Memory B cell (primary cell): ENCODE measurements around the gene LCN2.
"Not testable (repeated sequence)": the region's sequence is repeated elsewhere in the genome, so short reads cannot be mapped to it uniquely, and the experiment has no call there.

ENCODE experiments used
- ATAC-seq: fragments of 150-1000 bp; cut with Tn5 transposase; 2 replicates; pipeline ENCODE4 v1.10.0; 2021; ENCODE audit warnings: low read depth, mild to moderate bottlenecking, moderate library complexity
- DNase-seq, 2 donors: peaks; one replicate each; pipeline ENCODE4 v3.0.0; 2022; ENCODE audit warnings: low spot score in 2 of 2
- H3K27ac Mint-ChIP-seq: one replicate; pipeline ENCODE4 v1.8.0; 2022; ENCODE audit warnings: mild to moderate bottlenecking, moderate library complexity, mixed read lengths
- H3K27me3 Mint-ChIP-seq: one replicate; pipeline ENCODE4 v1.8.0; 2022; ENCODE audit warnings: mixed read lengths
- H3K36me3 Mint-ChIP-seq: one replicate; pipeline ENCODE4 v1.8.0; 2022; ENCODE audit warnings: mild to moderate bottlenecking, mixed read lengths
- H3K4me1 Mint-ChIP-seq: one replicate; pipeline ENCODE4 v1.8.0; 2022; ENCODE audit warnings: mixed read lengths
- H3K4me3 Mint-ChIP-seq: one replicate; pipeline ENCODE4 v1.8.0; 2022; ENCODE audit warnings: mild to moderate bottlenecking, moderate library complexity, mixed read lengths
- H3K9me3 Mint-ChIP-seq: one replicate; pipeline ENCODE4 v1.8.0; 2022; ENCODE audit warnings: mixed read lengths

Gene LCN2

DNA sequence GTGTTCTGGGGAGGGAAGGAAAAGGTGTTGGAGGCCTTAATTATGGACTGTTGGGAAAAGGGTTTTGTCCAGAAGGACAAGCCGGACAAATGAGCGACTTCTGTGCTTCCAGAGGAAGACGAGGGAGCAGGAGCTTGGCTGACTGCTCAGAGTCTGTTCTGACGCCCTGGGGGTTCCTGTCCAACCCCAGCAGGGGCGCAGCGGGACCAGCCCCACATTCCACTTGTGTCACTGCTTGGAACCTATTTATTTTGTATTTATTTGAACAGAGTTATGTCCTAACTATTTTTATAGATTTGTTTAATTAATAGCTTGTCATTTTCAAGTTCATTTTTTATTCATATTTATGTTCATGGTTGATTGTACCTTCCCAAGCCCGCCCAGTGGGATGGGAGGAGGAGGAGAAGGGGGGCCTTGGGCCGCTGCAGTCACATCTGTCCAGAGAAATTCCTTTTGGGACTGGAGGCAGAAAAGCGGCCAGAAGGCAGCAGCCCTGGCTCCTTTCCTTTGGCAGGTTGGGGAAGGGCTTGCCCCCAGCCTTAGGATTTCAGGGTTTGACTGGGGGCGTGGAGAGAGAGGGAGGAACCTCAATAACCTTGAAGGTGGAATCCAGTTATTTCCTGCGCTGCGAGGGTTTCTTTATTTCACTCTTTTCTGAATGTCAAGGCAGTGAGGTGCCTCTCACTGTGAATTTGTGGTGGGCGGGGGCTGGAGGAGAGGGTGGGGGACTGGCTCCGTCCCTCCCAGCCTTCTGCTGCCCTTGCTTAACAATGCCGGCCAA is 40.8 kb upstream of the LCN2 start:
- ATAC-seq, result no peak
- DNase-seq, result no peak
- Mint-ChIP-seq H3K27ac (no peak overlapping the region), H3K9me3 (no peaks in the 10 kb centered on the region), H3K4me1 (peaks cover 2% of the 10 kb centered on the region), H3K4me3 (no peak overlapping the region), H3K27me3 (no peaks in the 10 kb centered on the region), H3K36me3 (peaks cover 15% of the 10 kb centered on the region)

DNA sequence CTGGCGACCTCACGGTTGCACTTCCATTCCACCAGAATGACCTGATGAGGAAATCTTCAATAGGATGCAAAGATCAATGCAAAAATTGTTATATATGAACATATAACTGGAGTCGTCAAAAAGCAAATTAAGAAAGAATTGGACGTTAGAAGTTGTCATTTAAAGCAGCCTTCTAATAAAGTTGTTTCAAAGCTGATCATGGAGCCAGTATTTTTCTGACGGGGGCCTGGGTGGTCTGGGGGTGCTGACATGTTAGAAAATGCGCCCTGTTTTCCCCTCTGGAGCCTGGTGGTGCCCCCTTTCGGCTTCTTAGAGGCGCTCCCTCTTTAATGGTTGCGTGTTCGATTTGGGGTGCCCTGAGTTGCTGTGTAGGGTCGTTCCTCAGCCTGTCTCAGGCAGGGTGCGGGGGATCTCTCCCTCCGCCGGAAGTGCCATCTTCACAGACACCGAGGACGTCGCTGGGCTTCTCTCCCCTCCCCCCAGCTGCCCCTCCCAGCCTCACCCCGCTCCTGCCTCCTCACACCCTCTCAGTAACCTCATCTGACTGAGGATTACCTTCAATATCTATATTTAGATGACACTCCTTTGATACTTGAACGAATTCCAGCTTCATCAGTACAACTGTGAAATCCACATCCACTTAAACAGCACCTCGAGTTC is 40.1 kb upstream of the LCN2 start:
- Mint-ChIP-seq H3K27me3 (no peaks in the 10 kb centered on the region), H3K9me3 (no peaks in the 10 kb centered on the region), H3K27ac (no peak overlapping the region), H3K36me3 (peaks cover 17% of the 10 kb centered on the region), H3K4me3 (no peak overlapping the region), H3K4me1 (peaks cover 3% of the 10 kb centered on the region)
- no peak for DNase-seq
- no peak for ATAC-seq

DNA sequence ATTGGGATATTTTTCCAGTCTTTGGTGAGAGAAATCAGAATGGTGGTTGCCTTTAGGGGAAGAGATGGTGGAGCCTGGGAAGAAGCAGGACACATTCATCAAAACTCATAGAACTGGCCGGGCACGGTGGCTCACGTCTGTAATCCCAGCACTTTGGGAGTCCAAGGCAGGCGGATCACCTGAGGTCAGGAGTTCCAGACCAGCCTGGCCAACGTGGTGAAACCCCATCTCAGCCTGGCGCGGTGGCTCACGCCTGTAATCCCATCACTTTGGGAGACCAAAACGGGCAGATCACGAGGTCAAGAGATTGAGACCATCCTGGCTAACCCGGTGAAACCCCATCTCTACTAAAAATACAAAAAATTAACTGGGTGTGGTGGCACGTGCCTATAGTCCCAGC is 37.5 kb upstream of the LCN2 start:
- not testable (repeated sequence) for ATAC-seq, H3K9me3 Mint-ChIP-seq, H3K27me3 Mint-ChIP-seq, H3K4me3 Mint-ChIP-seq, DNase-seq
- Mint-ChIP-seq H3K27ac (peak overlapping the region; percentile 1), H3K36me3 (peaks cover 15% of the 10 kb centered on the region), H3K4me1 (peaks cover 13% of the 10 kb centered on the region)

DNA sequence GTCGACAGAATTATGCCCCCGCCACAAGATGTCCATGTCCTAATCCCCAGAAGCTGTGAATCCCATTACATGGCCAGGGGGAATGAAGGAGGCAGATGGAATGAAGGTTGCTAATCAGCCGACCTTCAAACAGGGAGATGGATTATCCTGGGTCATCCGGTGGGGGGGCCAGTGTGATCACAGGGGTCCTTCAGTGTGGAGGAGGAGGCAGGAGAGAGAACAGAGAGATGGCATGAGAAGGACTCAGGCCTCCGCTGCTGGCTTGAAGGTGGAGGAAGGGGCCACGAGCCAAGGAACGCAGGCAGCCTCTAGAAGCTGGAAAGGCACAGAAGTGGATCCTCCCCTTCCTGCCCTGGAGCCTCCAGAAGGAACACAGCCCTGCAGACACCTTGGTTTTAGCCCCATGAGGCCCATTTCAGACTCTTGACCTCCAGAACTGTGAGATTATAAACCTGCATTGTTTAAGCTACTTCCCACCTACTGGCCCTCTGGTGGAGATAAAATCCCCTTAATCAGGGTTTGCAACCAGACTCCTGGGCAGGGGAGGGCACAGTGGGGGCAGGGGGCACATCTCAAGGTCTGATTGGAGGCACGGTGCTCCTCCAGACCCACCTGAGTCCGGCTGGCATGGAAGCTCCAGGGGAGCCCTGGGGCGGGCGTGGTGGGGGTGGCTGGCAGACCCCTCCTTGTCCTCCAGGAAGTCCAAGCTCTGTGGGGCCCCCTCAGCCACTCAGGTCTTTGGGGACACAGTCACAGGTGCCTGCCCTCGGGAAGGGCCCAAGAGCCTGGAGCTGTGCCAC is 35.5 kb upstream of the LCN2 start:
- DNase-seq, result no peak
- H3K27me3 Mint-ChIP-seq, result no peaks in the 10 kb centered on the region
- H3K4me3 Mint-ChIP-seq, result no peak overlapping the region
- peaks cover 18% of the 10 kb centered on the region for H3K4me1 Mint-ChIP-seq
- H3K9me3 Mint-ChIP-seq, result no peaks in the 10 kb centered on the region
- ATAC-seq, result no peak
- peaks cover 10% of the 10 kb centered on the region for H3K36me3 Mint-ChIP-seq
- peak overlapping the region; percentile 91 for H3K27ac Mint-ChIP-seq

DNA sequence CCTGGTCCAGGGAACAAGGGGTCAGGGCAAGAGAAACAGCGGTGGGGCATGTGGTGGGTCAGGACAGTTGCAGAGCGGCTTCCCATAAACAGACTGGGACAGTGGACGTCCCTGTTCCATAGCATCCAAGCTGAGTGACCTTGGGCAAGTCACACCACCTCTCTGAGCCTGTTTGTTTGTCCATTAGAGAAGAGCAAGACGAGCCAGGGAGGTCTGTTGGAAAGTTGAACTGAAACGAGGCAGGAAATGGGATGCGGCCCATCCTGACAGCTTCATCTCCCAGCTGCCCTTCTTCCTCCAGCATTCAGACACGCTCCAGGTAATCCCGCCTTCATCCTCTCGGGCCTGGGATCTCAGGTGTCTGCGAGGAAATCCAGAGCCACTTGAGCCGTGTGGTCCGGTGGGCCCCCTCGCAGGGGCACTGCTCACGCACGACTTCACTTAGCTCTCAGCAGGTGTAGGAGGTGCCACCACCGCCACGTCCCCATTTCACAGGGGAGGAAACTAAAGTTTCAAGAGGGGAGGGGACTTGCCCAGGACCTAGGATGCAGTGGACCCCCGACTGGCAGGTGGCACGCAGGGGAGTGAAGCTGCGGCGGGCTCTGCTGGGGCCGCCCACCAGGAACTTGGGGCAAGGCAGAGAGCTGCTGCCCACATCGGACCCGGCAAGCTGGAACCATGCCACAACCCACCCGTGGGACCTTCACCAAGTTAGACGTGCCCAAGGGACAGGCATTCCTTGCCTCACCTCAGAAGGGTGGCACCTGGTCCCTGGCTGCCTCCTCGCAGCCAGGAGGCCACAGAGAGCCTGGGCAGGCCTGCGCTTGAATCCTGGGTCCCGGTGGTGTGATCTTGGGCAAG is 34.7 kb upstream of the LCN2 start:
- Mint-ChIP-seq H3K27me3 (no peaks in the 10 kb centered on the region), H3K4me3 (no peak overlapping the region), H3K27ac (peak overlapping the region; percentile 91), H3K36me3 (peaks cover 9% of the 10 kb centered on the region), H3K9me3 (no peaks in the 10 kb centered on the region), H3K4me1 (peaks cover 18% of the 10 kb centered on the region)
- DNase-seq (no peak), ATAC-seq (no peak)

DNA sequence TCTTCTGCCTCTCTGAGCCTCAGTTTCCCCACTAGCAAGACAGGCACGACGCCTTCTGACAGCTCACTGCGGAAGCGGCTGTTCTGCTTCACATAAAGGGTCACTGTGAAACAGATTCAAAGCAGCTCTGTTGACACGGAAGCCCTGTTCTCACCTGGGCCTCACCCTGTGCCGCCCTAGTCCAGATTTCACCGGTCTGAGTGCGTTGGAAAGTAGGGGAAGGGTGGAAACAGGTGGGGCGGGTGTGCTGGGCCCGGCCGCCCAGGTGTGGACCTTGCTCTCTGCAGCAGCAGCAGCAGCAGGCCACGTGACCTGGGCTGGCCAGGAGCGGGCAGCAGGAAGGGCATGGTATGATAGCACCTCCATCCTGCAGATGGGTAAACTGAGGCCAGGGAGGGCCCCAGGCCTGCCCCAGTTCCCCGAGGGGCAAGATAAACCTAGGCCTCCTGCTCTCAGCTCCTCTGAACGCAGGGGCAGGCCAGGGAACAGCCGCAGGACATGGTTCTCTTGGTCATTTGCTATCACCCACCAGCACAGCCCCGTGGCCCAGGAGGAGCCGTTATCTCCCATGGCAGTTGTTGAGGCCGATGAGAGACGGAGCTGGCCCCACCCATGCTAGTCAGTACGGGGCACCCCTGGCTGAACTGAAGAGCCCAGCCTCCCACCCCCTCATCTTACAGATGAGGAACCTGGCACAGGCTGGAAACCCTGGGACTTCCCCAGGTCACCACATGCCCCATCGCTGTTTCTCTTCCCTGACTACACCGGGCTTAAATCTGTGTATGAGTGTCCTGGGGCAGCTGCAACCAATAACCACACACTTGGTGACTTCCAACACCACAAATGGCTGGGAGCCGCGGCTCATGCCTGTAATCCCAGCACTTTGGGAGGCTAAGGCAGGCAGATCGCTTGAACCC is 33.8 kb upstream of the LCN2 start:
- Mint-ChIP-seq H3K9me3 (no peaks in the 10 kb centered on the region), H3K4me1 (peaks cover 18% of the 10 kb centered on the region), H3K27ac (peak overlapping the region; percentile 91), H3K4me3 (peak overlapping the region; percentile 37), H3K36me3 (peaks cover 6% of the 10 kb centered on the region), H3K27me3 (no peaks in the 10 kb centered on the region)
- DNase-seq (peak; percentile 60 to 78), ATAC-seq (peak; percentile 96)

DNA sequence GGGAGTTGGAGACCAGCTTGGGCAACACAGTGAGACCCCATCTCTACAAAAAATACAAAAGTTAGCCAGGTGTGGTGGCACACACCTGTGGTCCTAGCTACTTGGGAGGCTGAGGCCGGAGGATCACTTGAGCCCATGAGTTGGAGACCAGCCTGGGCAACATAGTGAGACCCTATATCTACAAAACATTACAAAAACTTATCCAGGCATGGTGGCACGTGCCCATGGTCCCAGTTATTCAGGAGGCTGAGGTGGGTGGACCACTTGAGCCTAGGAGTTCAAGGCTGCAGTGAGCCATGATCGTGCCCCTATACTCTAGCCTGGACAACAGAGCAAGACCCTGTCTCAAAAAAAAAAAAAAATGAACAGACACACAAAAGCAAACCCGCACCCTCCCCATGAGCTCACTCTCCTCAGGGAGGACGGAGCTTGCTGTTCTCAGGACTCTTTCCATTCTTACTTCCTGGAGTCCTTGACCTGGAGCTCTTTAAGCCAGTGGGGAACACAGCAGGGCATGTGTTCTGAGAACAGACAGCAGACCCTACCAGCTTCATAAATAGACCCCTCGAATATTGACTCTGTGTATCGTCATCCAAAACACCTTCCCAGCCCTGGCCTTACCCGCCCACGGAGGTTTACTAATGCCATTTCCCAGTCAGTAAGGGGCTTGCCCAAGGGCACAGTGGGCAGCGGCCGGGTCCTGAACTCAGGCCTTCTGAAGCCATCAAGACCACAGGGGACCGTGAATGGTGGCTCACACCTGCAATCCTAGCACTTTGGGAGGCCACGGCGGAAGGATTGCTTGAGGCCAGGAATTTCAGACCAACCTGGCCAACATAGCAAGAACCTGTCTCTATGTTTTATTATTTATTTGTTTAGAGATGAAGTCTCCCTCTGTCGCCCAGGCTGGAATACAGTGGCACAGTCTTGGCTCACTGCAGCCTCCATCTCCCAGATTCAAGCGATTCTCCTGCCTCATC is 32.9 kb upstream of the LCN2 start:
- H3K27me3 Mint-ChIP-seq, result no peaks in the 10 kb centered on the region
- H3K9me3 Mint-ChIP-seq, result no peaks in the 10 kb centered on the region
- ATAC-seq (no peak), DNase-seq (no peak)
- peaks cover 6% of the 10 kb centered on the region for H3K36me3 Mint-ChIP-seq
- peaks cover 18% of the 10 kb centered on the region for H3K4me1 Mint-ChIP-seq
- H3K27ac Mint-ChIP-seq, result peak overlapping the region; percentile 91
- peak overlapping the region; percentile 37 for H3K4me3 Mint-ChIP-seq

DNA sequence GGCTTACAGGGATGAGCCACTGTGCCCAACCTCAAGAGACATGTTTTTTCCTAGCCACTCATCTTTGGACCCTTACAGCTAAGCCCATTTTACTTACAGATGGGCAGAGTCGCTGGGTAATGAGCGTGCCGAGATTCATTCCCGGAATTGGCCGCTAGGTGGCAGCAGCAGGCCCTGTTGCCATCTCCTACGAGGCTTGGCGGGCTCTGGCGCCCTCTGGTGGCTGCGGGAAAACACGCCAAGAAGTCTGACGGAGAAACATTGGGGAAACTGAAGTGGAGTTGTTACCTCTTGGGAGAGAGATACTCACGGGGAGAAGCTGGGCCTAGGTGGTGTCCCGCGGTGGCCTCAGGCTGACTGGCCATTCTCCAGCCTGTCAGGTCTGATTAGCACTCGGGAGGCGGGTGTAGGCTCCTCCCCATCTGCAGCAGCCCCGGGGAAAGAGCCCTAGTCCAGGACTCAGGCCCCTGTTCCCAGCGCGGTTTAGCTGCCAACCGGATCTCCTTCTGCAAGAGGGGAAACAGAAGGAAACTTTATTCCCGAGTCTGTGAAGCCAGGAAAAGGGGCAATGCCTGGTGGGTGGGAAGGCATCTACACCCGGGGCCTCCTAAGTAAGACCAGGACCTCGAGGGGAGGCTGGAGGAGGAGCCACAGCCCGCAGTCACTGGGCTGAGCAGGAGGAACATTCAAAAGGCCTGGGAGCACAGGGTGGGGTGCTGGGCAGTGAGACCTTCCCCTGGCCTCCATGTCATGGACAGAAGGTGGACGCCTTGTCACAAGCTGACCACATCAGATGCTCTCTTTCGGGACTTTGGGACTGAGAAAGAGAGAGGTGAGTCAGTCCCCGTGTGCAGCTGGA is 31.4 kb upstream of the LCN2 start:
- DNase-seq (peak; percentile 98 to 100), ATAC-seq (peak; percentile 45)
- H3K27me3 Mint-ChIP-seq, result no peaks in the 10 kb centered on the region
- peaks cover 9% of the 10 kb centered on the region for H3K36me3 Mint-ChIP-seq
- H3K4me1 Mint-ChIP-seq, result peaks cover 18% of the 10 kb centered on the region
- peak overlapping the region; percentile 36 for H3K27ac Mint-ChIP-seq
- H3K9me3 Mint-ChIP-seq, result no peaks in the 10 kb centered on the region
- H3K4me3 Mint-ChIP-seq, result no peak overlapping the region

DNA sequence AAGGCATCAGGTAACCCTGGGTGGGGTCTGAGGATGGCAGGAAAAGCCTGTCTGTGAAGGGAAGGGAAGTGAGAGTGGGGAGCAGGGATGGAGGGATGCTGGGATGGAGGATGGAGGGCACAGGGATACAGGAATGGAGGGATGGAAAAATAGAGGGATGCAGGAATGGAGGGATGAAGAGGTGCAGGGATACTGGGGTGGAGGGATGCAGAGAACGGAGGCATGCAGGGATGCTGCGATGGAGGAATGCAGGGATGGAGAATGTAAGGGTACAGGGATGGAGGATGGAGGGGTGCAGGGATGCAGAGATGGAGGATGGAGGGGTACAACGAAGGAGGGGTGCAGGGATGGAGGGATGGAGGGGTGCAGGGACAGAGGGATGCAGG is 30.8 kb upstream of the LCN2 start:
- DNase-seq (no peak), ATAC-seq (no peak)
- no peak overlapping the region for H3K4me3 Mint-ChIP-seq
- H3K4me1 Mint-ChIP-seq, result peaks cover 15% of the 10 kb centered on the region
- peaks cover 7% of the 10 kb centered on the region for H3K36me3 Mint-ChIP-seq
- H3K27ac Mint-ChIP-seq, result no peak overlapping the region
- H3K9me3 Mint-ChIP-seq, result no peaks in the 10 kb centered on the region
- H3K27me3 Mint-ChIP-seq, result no peaks in the 10 kb centered on the region

DNA sequence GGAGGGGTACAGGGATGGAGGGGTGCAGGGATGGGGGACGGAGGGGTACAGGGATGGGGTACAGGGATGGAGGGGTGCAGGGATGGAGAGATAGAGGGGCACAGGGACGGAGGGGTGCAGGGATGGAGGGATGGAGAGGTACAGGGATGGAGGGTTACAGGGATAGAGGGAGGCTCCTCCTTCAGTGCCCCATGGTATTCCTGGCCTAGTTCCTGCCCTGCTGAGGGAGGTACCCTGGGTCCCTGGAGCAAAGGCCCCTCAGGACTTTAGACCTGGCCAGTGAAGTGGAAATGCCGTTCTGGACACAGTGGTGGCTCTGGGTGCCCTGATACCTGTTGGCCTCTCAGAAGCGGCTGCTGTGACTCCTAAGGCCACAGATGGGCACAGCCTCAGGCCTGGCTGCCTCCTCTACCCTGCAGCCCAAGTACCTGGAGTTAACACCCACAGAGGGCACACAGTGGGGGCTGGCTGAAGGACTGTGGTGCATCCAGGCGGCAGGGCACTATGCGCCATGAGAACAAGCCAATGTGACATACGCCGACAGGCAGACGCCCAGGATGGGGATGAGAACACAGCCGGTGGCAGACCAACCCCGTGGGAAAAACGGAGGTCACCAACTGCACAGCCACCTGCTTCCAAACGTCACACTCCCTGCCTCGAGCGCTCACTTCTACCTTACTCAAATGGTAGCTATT is 30.1 kb upstream of the LCN2 start:
- Mint-ChIP-seq H3K27me3 (no peaks in the 10 kb centered on the region), H3K27ac (no peak overlapping the region), H3K36me3 (peaks cover 8% of the 10 kb centered on the region), H3K9me3 (no peaks in the 10 kb centered on the region), H3K4me3 (no peak overlapping the region), H3K4me1 (peaks cover 14% of the 10 kb centered on the region)
- DNase-seq, result no peak
- no peak for ATAC-seq
